B cell (primary cell): ENCODE data around the gene PTPRM.

Source experiments
- EZH2 ChIP-seq: IDR thresholded peaks from 2 replicates; pipeline ENCODE4 v1.6.1; 2012; ENCODE audit warnings: borderline replicate concordance, low read depth, mild to moderate bottlenecking, moderate library complexity, low read length; ENCODE audit not compliant: insufficient read depth, poor library complexity, severe bottlenecking
- TF ChIP-seq, protein P1 (sequence below): fragments of 200-600 bp; IDR thresholded peaks from one replicate; pipeline ENCODE4 v1.8.0; 2022; ENCODE audit warnings: antibody characterized with exemption, mild to moderate bottlenecking

DNA sequence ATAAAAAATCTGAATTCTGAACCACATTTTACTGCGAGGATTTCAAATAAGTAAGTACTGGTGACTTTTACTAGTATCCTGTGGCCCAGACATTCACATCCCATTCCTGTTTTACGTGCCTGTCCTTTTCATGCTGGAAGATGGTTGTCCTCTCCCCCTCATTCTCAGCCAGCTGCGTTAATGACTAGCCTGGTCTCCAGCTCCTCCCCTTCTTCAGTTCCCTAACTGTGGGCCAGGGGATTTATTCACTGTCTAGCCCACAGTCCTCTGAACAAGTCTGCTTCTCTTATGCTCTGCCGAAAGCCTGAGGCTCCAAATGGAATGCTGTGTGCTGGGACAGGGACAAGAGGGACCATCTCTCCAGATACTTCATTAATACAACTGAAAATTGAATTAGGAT, 373.9 kb downstream of the PTPRM start:
- TF ChIP-seq, protein P1, sequence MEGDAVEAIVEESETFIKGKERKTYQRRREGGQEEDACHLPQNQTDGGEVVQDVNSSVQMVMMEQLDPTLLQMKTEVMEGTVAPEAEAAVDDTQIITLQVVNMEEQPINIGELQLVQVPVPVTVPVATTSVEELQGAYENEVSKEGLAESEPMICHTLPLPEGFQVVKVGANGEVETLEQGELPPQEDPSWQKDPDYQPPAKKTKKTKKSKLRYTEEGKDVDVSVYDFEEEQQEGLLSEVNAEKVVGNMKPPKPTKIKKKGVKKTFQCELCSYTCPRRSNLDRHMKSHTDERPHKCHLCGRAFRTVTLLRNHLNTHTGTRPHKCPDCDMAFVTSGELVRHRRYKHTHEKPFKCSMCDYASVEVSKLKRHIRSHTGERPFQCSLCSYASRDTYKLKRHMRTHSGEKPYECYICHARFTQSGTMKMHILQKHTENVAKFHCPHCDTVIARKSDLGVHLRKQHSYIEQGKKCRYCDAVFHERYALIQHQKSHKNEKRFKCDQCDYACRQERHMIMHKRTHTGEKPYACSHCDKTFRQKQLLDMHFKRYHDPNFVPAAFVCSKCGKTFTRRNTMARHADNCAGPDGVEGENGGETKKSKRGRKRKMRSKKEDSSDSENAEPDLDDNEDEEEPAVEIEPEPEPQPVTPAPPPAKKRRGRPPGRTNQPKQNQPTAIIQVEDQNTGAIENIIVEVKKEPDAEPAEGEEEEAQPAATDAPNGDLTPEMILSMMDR = no peak
- no peak for TF ChIP-seq EZH2
